ENCODE results near the gene MED12L. TPM values are rescaled to one million over a fixed set of nuclear protein-coding genes. Genes with fewer than 3 reads are reported as not detected.

MED12L gene
- total and polyA plus RNA-seq, 8 donors: 0.08 to 0.88 (median 0.45) TPM

- ATAC-seq: peak in 2 of 4 donors; percentile 40 to 43
- peak in 1 of 6 donors; percentile 11 for DNase-seq
- Histone ChIP-seq H3K9me3 (no peaks in the 10 kb centered on the region), H3K4me1 (no peaks in the 10 kb centered on the region), H3K27me3 (no peaks in the 10 kb centered on the region), H3K36me3 (no peaks in the 10 kb centered on the region), H3K27ac (no peak overlapping the region), H3K4me3 (no peak overlapping the region)
- no peak for FAIRE-seq
- WGBS, 2 donors: 67 to 71% methylated on average over 4 of the region's 4 CpGs
- no peak for TF ChIP-seq CTCF (IDR thresholded peaks at IDR 0.05)
- intact Hi-C loops (cut with DNase I): no loop called here
Observed at GRCh38 chr3:151379083-151379734, 293.7 kb downstream of the MED12L start.

DNA sequence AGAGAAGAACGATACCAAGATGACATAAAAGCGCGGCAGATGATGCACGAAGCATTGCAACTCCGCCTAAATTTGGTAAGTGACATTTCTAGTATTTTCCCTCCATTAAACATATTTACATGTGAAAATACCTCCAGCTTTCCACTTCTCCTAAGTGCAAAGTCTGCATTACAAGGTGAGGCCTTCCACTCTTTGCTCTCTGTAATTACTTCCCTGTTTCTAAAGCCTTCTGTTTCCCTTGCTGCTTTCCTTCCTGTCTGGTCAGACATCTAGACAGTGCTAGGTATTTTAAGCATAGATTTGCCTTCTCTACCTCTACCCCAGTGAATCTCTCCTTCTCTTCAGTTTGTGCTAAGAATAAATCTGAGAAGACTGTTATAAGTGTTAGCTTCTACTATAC lies 297.2 kb downstream of the MED12L start:
- no peaks in the 10 kb centered on the region for H3K4me1 ChIP-seq
- no peaks in the 10 kb centered on the region for H3K27me3 ChIP-seq
- 88 to 90% methylated on average over 5 of the region's 5 CpGs for WGBS, 2 donors
- no peak for ATAC-seq
- intact Hi-C loops (cut with DNase I): no loop called here
- H3K4me3 ChIP-seq: no peak overlapping the region
- no peak overlapping the region for H3K27ac ChIP-seq
- H3K36me3 ChIP-seq: no peaks in the 10 kb centered on the region
- no peak for TF ChIP-seq CTCF (IDR thresholded peaks at IDR 0.05)
- FAIRE-seq: no peak
- no peaks in the 10 kb centered on the region for H3K9me3 ChIP-seq
- no peak for DNase-seq

DNA sequence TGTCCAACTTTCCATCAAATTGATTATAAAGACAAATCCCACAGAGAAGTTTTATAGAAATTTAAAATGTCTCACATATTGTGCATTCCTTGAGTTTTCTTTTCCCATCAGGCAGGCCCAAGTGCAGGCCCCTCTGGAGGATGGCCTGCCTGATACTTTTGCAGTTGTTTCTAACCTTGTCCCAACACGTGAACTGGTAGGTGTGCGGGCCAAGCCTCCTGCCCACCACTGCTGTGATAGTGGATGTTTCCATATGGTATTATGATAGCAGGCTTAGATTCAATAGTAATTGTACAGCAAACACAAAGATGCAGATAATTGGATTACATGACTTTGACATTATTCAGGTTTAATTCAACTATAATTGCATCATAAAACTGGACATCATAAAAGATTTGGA lies 297.6 kb downstream of the MED12L start:
- ATAC-seq (no peak), DNase-seq (no peak), FAIRE-seq (no peak)
- no peak overlapping the region for H3K27ac ChIP-seq
- no peaks in the 10 kb centered on the region for H3K36me3 ChIP-seq
- intact Hi-C loops (cut with DNase I): no loop called here
- 81 to 91% methylated on average over 2 of the region's 2 CpGs for WGBS, 2 donors
- no peaks in the 10 kb centered on the region for H3K27me3 ChIP-seq
- H3K4me1 ChIP-seq: no peaks in the 10 kb centered on the region
- no peak overlapping the region for H3K4me3 ChIP-seq
- TF ChIP-seq CTCF (IDR thresholded peaks at IDR 0.05): no peak
- H3K9me3 ChIP-seq: no peaks in the 10 kb centered on the region

GRCh38 chr3:151383956-151384355 lies 298.5 kb downstream of the MED12L start:
- TF ChIP-seq CTCF (IDR thresholded peaks at IDR 0.05): no peak
- no peak for ATAC-seq

GRCh38 chr3:151384741-151385174 lies 299.3 kb downstream of the MED12L start, which contains the start of gene P2RY12:
Gene P2RY12, minus strand, starts transcription at chr3:151384753. Its CDS starts 45,908 bp downstream, at chr3:151338845.
- 82 to 85% methylated on average over 4 of the region's 4 CpGs for WGBS, 2 donors
- Histone ChIP-seq H3K4me3 (peak within 1 kb of the TSS in 1 of 4 donors; percentile 13), H3K4me1 (no peaks in the 10 kb centered on the region), H3K27ac (no peak within 1 kb of the TSS), H3K27me3 (no peaks in the 10 kb centered on the region), H3K36me3 (no peaks in the 10 kb centered on the region), H3K9me3 (no peaks in the 10 kb centered on the region)
- DNase-seq (no peak), ATAC-seq (peak in 2 of 4 donors; percentile 65 to 69), FAIRE-seq (no peak)
- TF ChIP-seq CTCF (IDR thresholded peaks at IDR 0.05): no peak
- intact Hi-C loops (cut with DNase I): no loop called here

More at GRCh38 chr3:151383956-151384355, 298.5 kb downstream of the MED12L start:
- Histone ChIP-seq H3K4me3 (peak overlapping the region in 1 of 4 donors; percentile 13), H3K4me1 (no peaks in the 10 kb centered on the region), H3K36me3 (no peaks in the 10 kb centered on the region), H3K27ac (no peak overlapping the region), H3K27me3 (no peaks in the 10 kb centered on the region), H3K9me3 (no peaks in the 10 kb centered on the region)
- intact Hi-C loops (cut with DNase I): no loop called here
- 52 to 59% methylated on average over 3 of the region's 3 CpGs for WGBS, 2 donors
- DNase-seq (no peak), FAIRE-seq (no peak)
